CD14-positive monocyte (primary cell): ENCODE data around the gene HSPG2. TPM values are rescaled to one million over a fixed set of nuclear protein-coding genes. Genes with fewer than 3 reads are reported as not detected.

Source experiments
- DNase-seq, 3 donors: peaks; one replicate each; pipeline ENCODE4 v3.0.0-alpha.2; 2011 to 2022
- H2AFZ ChIP-seq: 2 replicates; pipeline ENCODE4 v1.6.0; 2012; ENCODE audit warnings: mild to moderate bottlenecking, low read depth, low read length, inconsistent platforms; ENCODE audit not compliant: insufficient read depth, poor library complexity, severe bottlenecking
- H3K27ac ChIP-seq, 2 donors: 1 replicate in 1 of 2; 2 replicates in 1 of 2; pipeline ENCODE4 v1.5.1; 2012 to 2013; ENCODE audit warnings: low read length in 2 of 2, control low read depth in 1 of 2, inconsistent platforms in 1 of 2, low read depth in 1 of 2, mild to moderate bottlenecking in 1 of 2
- H3K27me3 ChIP-seq, 2 donors: one replicate each; pipeline versions ENCODE4 v1.6.0 to v1.6.1; 2011 to 2013; ENCODE audit warnings: low read length in 2 of 2; ENCODE audit not compliant: control insufficient read depth in 2 of 2, insufficient read depth in 2 of 2
- H3K36me3 ChIP-seq, 2 donors: replicated peaks in 1 of 2; 1 replicate in 1 of 2; 2 replicates in 1 of 2; pipeline versions ENCODE4 v1.5.1 to v1.6.1; 2012 to 2013; ENCODE audit warnings: low read length in 2 of 2, control low read depth in 1 of 2, inconsistent platforms in 1 of 2, mild to moderate bottlenecking in 1 of 2; ENCODE audit not compliant: insufficient read depth in 2 of 2, control insufficient read depth in 1 of 2
- H3K4me1 ChIP-seq, 2 donors: 1 replicate in 1 of 2; 2 replicates in 1 of 2; pipeline versions ENCODE4 v1.5.1 to v1.6.1; 2012 to 2013; ENCODE audit warnings: low read length in 2 of 2, control low read depth in 1 of 2, inconsistent platforms in 1 of 2, mild to moderate bottlenecking in 1 of 2, moderate library complexity in 1 of 2; ENCODE audit not compliant: insufficient read depth in 2 of 2, control insufficient read depth in 1 of 2
- H3K4me2 ChIP-seq: replicated peaks from 2 replicates; pipeline ENCODE3; 2012; ENCODE audit warnings: low read length, moderate library complexity, mild to moderate bottlenecking; ENCODE audit not compliant: poor library complexity, severe bottlenecking; ENCODE audit errors: extremely low read depth
- H3K4me3 ChIP-seq, 3 experiments: fragments of 200-600 bp in 1 of 3; sonication (generic) in 1 of 3; replicated peaks in 1 of 3; 1 replicate in 2 of 3; 2 replicates in 1 of 3; pipeline ENCODE4 v1.5.1; 2011 to 2013; ENCODE audit warnings: low read length in 3 of 3, mild to moderate bottlenecking in 3 of 3, control low read depth in 2 of 3, low read depth in 2 of 3, inconsistent platforms in 1 of 3, moderate library complexity in 1 of 3
- H3K79me2 ChIP-seq: 2 replicates; pipeline ENCODE4 v1.6.0; 2012; ENCODE audit warnings: mild to moderate bottlenecking, control low read depth, inconsistent platforms, low read length, moderate library complexity; ENCODE audit not compliant: insufficient read depth
- H3K9ac ChIP-seq: 2 replicates; pipeline ENCODE4 v1.6.0; 2017; ENCODE audit warnings: low read length, mild to moderate bottlenecking; ENCODE audit not compliant: insufficient read depth, poor library complexity, severe bottlenecking
- H3K9me3 ChIP-seq, 2 donors: replicated peaks in 1 of 2; 1 replicate in 1 of 2; 2 replicates in 1 of 2; pipeline versions ENCODE4 v1.5.1 to v1.6.1; 2012 to 2013; ENCODE audit warnings: low read length in 2 of 2, control low read depth in 1 of 2; ENCODE audit not compliant: control insufficient read depth in 1 of 2, insufficient read depth in 1 of 2
- H4K20me1 ChIP-seq: 2 replicates; pipeline ENCODE4 v1.6.0; 2012; ENCODE audit warnings: mild to moderate bottlenecking, low read length, control low read depth, moderate library complexity; ENCODE audit not compliant: insufficient read depth
- H3K27ac Mint-ChIP-seq, 7 donors: one replicate each; pipeline ENCODE4 v1.8.0; 2020; ENCODE audit warnings: mild to moderate bottlenecking in 7 of 7, mixed read lengths in 7 of 7, moderate library complexity in 6 of 7, inconsistent platforms in 2 of 7
- H3K27me3 Mint-ChIP-seq, 3 donors: one replicate each; pipeline ENCODE4 v1.8.0; 2021 to 2022; ENCODE audit warnings: low read depth in 3 of 3, mild to moderate bottlenecking in 3 of 3, mixed read lengths in 3 of 3, moderate library complexity in 3 of 3, inconsistent platforms in 1 of 3
- H3K36me3 Mint-ChIP-seq, 2 donors: one replicate each; pipeline ENCODE4 v1.8.0; 2020; ENCODE audit warnings: mixed read lengths in 2 of 2, inconsistent platforms in 1 of 2, mild to moderate bottlenecking in 1 of 2
- H3K4me1 Mint-ChIP-seq: one replicate; pipeline ENCODE4 v1.8.0; 2020; ENCODE audit warnings: mild to moderate bottlenecking, mixed read lengths
- H3K4me3 Mint-ChIP-seq, 2 donors: one replicate each; pipeline ENCODE4 v1.8.0; 2020; ENCODE audit warnings: mild to moderate bottlenecking in 2 of 2, mixed read lengths in 2 of 2, moderate library complexity in 1 of 2
- H3K9me3 Mint-ChIP-seq, 7 donors: one replicate each; pipeline ENCODE4 v1.8.0; 2020 to 2022; ENCODE audit warnings: mixed read lengths in 7 of 7, mild to moderate bottlenecking in 6 of 7, moderate library complexity in 6 of 7, inconsistent platforms in 2 of 7
- CTCF ChIP-seq: fragments of 200-600 bp; IDR thresholded peaks from one replicate; pipeline ENCODE4 v1.8.0; 2022; ENCODE audit warnings: antibody characterized with exemption, mild to moderate bottlenecking
- WGBS: methylation state at CpG from one replicate; pipeline ENCODE4 v1.1.5; 2013; ENCODE audit warnings: missing lambda C conversion rate; ENCODE audit not compliant: insufficient coverage; 5-methylcytosine and 5-hydroxymethylcytosine counted together
- intact Hi-C, 2 donors: fragments of 100-400 bp; cut with micrococcal nuclease; formaldehyde crosslinking; loops; one replicate each; pipeline versions ENCODE4 v1.15.0 to v1.15.1; 2023
- polyA plus RNA-seq, 3 donors: library from polyadenylated mRNA; depleted of rRNA in 1 of 3; unstranded in 2 of 3; stranded (reverse) in 1 of 3; fragments of 300-500 nt in 2 of 3; fragments of >200 nt in 1 of 3; fragmentation: Illumina TruSeq in 2 of 3; gene quantifications; 1 replicate in 2 of 3; 2 replicates in 1 of 3; pipeline ENCODE4 v1.2.3, GENCODE V29; 2012 to 2021

Gene HSPG2
- polyA plus RNA-seq, 3 donors: 0.44 TPM; not detected in 2

GRCh38 chr1:21873174-21873573 lies 63.9 kb downstream of the HSPG2 start:
- Histone ChIP-seq H3K4me1 (no peaks in the 10 kb centered on the region), H3K9me3 (no peaks in the 10 kb centered on the region), H3K27ac (no peak overlapping the region), H3K4me3 (no peak overlapping the region), H3K27me3 (no peaks in the 10 kb centered on the region), H3K9ac (no peak overlapping the region), H3K4me2 (no peak overlapping the region), H3K36me3 (no peaks in the 10 kb centered on the region), H2AFZ (no peak overlapping the region), H4K20me1 (no peaks in the 10 kb centered on the region), H3K79me2 (no peaks in the 10 kb centered on the region)
- DNase-seq: no peak
- Mint-ChIP-seq H3K9me3 (no peaks in the 10 kb centered on the region), H3K27me3 (peaks cover 2 to 5% (median 3%) of the 10 kb centered on the region in 3 donors), H3K4me1 (no peaks in the 10 kb centered on the region), H3K36me3 (no peaks in the 10 kb centered on the region), H3K4me3 (no peak overlapping the region), H3K27ac (peak overlapping the region in 1 of 7 donors; percentile 19)
- WGBS: 91% methylated on average over 4 of the region's 8 CpGs
- TF ChIP-seq CTCF: no peak
- intact Hi-C loops: no loop called here

- H3K4me2 ChIP-seq: no peak overlapping the region
- no peak overlapping the region for H3K4me3 ChIP-seq
- H3K4me1 Mint-ChIP-seq: no peaks in the 10 kb centered on the region
- intact Hi-C loops: no loop called here
- H3K79me2 ChIP-seq: no peaks in the 10 kb centered on the region
- no peaks in the 10 kb centered on the region for H3K9me3 ChIP-seq
- H3K27ac ChIP-seq: no peak overlapping the region
- 95% methylated on average over 17 of the region's 17 CpGs for whole genome bisulfite sequencing
- H3K4me1 ChIP-seq: no peaks in the 10 kb centered on the region
- H4K20me1 ChIP-seq: no peaks in the 10 kb centered on the region
- TF ChIP-seq CTCF: no peak
- H2AFZ ChIP-seq: no peak overlapping the region
- no peak overlapping the region for H3K27ac Mint-ChIP-seq
- no peak overlapping the region for H3K9ac ChIP-seq
- H3K36me3 ChIP-seq: no peaks in the 10 kb centered on the region
- H3K9me3 Mint-ChIP-seq: no peaks in the 10 kb centered on the region
- H3K27me3 ChIP-seq: no peaks in the 10 kb centered on the region
- DNase-seq: no peak
- peaks cover 2 to 5% (median 3%) of the 10 kb centered on the region in 3 donors for H3K27me3 Mint-ChIP-seq
- no peak overlapping the region for H3K4me3 Mint-ChIP-seq
- no peaks in the 10 kb centered on the region for H3K36me3 Mint-ChIP-seq
These were observed 64.5 kb downstream of the HSPG2 start for GRCh38 chr1:21872445-21873079.
